Vagina (tissue), 2 donors: ENCODE measurements around the gene PSME1. TPM values are rescaled to one million over a fixed set of nuclear protein-coding genes. Genes with fewer than 3 reads are reported as not detected.

Source experiments
- DNase-seq, 2 donors: peaks; one replicate each; pipeline ENCODE4 v3.0.0-alpha.2; 2017; ENCODE audit errors: extremely low spot score in 2 of 2
- H3K27ac ChIP-seq: fragments of 200-600 bp; sonication (generic); one replicate; pipeline ENCODE4 v1.5.1; 2019
- H3K27me3 ChIP-seq: fragments of 200-600 bp; sonication (generic); one replicate; pipeline ENCODE4 v1.5.1; 2019
- H3K36me3 ChIP-seq, 2 donors: fragments of 200-600 bp; sonication (generic); one replicate each; pipeline ENCODE4 v1.5.1; 2017 to 2019
- H3K4me1 ChIP-seq: fragments of 200-600 bp; sonication (generic); one replicate; pipeline ENCODE4 v1.5.1; 2019
- H3K4me3 ChIP-seq, 2 donors: fragments of 200-600 bp; sonication (generic); 1 replicate in 1 of 2; 2 replicates in 1 of 2; pipeline ENCODE4 v1.5.1; 2016 to 2019
- H3K9me3 ChIP-seq: fragments of 200-600 bp; sonication (generic); one replicate; pipeline ENCODE4 v1.5.1; 2019
- CTCF ChIP-seq, 3 experiments: fragments of 450-650 bp in 2 of 3; fragments of 200-600 bp in 1 of 3; sonication (generic) in 1 of 3; IDR thresholded peaks; one replicate each; pipeline ENCODE4 v1.5.1; 2017 to 2019; ENCODE audit warnings: antibody characterized with exemption in 3 of 3, mild to moderate bottlenecking in 2 of 3, moderate library complexity in 2 of 3
- POLR2A ChIP-seq, 2 donors: fragments of 450-650 bp; IDR thresholded peaks; one replicate each; pipeline ENCODE4 v1.6.1; 2017; ENCODE audit warnings: antibody characterized with exemption in 2 of 2, mild to moderate bottlenecking in 2 of 2, moderate library complexity in 2 of 2
- POLR2AphosphoS5 ChIP-seq, 2 donors: sonication (generic); formaldehyde crosslinking; IDR thresholded peaks; one replicate each; pipeline ENCODE4 v1.9.0; 2017; ENCODE audit warnings: antibody characterized with exemption in 2 of 2, mild to moderate bottlenecking in 2 of 2, low read depth in 1 of 2; ENCODE audit not compliant: insufficient read depth in 1 of 2
- intact Hi-C: fragments of 100-400 bp; cut with DNase I; formaldehyde crosslinking; loops from one replicate; pipeline ENCODE4 v1.15.1; 2023
- total RNA-seq: library from RNA; depleted of rRNA; stranded (reverse); fragments of >200 nt; gene quantifications from one replicate; pipeline ENCODE4 v1.2.3, GENCODE V29; 2016

Gene PSME1
- total RNA-seq, 1 donor from 2014 or later: 118 TPM

GRCh38 chr14:24129410-24129998, 6.5 kb upstream of the PSME1 start:
- Histone ChIP-seq H3K9me3 (no peaks in the 10 kb centered on the region), H3K4me3 (no peak overlapping the region), H3K4me1 (no peaks in the 10 kb centered on the region), H3K27me3 (no peaks in the 10 kb centered on the region), H3K27ac (no peak overlapping the region), H3K36me3 (no peaks in the 10 kb centered on the region)
- no peak for DNase-seq
- no peak for TF ChIP-seq CTCF (IDR thresholded peaks at IDR 0.05)
- no peak for TF ChIP-seq POLR2AphosphoS5 (IDR thresholded peaks at IDR 0.05; ENCODE audit: insufficient read depth in 1 of 2, low read depth in 1 of 2)
- TF ChIP-seq POLR2A (IDR thresholded peaks at IDR 0.05): no peak
- intact Hi-C loops: no loop called here

GRCh38 chr14:24130380-24130716, 5.6 kb upstream of the PSME1 start, which contains the start of gene FITM1:
Gene FITM1 (plus strand): TSS chr14:24130659. CDS start chr14:24131564, 905 bp downstream.
- Histone ChIP-seq H3K36me3 (no peaks in the 10 kb centered on the region), H3K4me1 (peaks cover 1% of the 10 kb centered on the region), H3K27ac (no peak within 1 kb of the TSS), H3K4me3 (no peak within 1 kb of the TSS), H3K9me3 (no peaks in the 10 kb centered on the region), H3K27me3 (no peaks in the 10 kb centered on the region)
- no peak for TF ChIP-seq POLR2A (IDR thresholded peaks at IDR 0.05)
- no peak for DNase-seq
- intact Hi-C loops: no loop called here

DNA sequence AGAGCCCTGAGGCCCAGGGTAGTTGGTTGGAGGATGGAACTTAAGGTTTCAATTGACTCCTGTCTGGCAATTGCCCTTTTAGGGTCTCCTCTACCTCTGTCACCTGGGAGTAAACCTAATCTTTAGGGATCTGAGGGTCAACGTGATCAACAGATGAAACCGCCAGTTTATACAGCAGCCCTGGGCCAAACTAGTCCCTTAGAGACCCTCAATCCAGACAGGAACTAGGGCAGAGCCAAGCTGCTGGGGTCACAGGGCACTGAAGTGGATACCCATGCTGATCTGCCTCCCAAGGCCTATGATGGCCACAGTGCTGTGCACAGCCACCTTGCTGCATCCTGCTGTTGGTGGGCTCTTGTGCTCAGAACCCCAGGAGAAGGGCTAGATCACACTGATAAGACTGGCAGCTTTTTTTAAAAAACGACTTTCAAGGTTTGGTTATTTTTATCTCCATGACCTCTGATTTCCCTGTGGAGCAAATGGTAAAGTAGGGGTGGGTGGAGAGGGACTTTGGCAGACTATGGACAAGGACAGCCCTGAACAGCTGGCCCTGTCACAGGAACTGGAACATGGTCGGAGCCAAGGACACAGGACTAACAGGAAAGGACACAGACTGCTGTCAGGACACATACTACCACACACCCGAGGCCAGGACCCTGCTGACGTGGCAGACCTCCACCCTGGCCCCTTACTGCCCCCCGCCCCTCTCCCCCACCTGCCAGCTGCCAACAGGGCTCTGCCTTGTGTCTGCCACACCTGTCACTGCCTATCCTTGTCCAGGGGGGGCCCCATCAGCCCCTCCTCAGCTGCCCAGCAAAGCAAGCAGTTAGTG, 5.1 kb upstream of the PSME1 start:
- TF ChIP-seq CTCF (IDR thresholded peaks at IDR 0.05): no peak
- TF ChIP-seq POLR2AphosphoS5 (IDR thresholded peaks at IDR 0.05; ENCODE audit: insufficient read depth in 1 of 2, low read depth in 1 of 2): no peak
- TF ChIP-seq POLR2A (IDR thresholded peaks at IDR 0.05): no peak
- DNase-seq: peak in 1 of 2 donors; percentile 74
- peaks cover 4% of the 10 kb centered on the region for H3K4me1 ChIP-seq
- no peaks in the 10 kb centered on the region for H3K27me3 ChIP-seq
- no peaks in the 10 kb centered on the region for H3K36me3 ChIP-seq
- intact Hi-C loops: no loop called here
- H3K4me3 ChIP-seq: no peak overlapping the region
- no peak overlapping the region for H3K27ac ChIP-seq
- no peaks in the 10 kb centered on the region for H3K9me3 ChIP-seq

DNA sequence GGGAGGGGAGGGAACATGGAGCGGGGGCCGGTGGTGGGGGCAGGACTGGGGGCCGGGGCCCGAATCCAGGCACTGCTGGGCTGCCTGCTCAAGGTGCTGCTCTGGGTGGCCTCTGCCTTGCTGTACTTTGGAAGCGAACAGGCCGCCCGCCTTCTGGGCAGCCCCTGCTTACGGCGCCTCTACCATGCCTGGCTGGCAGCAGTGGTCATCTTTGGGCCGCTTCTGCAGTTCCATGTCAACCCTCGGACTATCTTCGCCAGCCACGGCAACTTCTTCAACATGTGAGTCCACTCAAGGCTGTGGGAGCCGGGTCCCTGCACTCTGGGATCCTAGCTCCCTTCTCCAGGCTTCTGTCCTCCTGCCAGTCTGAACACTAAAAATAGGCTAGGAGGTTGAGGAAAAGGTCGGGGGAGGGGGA, 4.4 kb upstream of the PSME1 start:
- H3K36me3 ChIP-seq: no peaks in the 10 kb centered on the region
- no peak overlapping the region for H3K27ac ChIP-seq
- no peaks in the 10 kb centered on the region for H3K9me3 ChIP-seq
- H3K4me1 ChIP-seq: peaks cover 6% of the 10 kb centered on the region
- TF ChIP-seq CTCF (IDR thresholded peaks at IDR 0.05): no peak
- TF ChIP-seq POLR2AphosphoS5 (IDR thresholded peaks at IDR 0.05; ENCODE audit: insufficient read depth in 1 of 2, low read depth in 1 of 2): no peak
- no peak for TF ChIP-seq POLR2A (IDR thresholded peaks at IDR 0.05)
- DNase-seq: peak in 1 of 2 donors; percentile 58
- H3K27me3 ChIP-seq: no peaks in the 10 kb centered on the region
- H3K4me3 ChIP-seq: no peak overlapping the region
- intact Hi-C loops: no loop called here

GRCh38 chr14:24132061-24132685, 3.8 kb upstream of the PSME1 start:
- DNase-seq: no peak
- intact Hi-C loops: no loop called here
- H3K36me3 ChIP-seq: no peaks in the 10 kb centered on the region

More at GRCh38 chr14:24132061-24132685, 3.8 kb upstream of the PSME1 start:
- H3K27ac ChIP-seq: no peak overlapping the region
- TF ChIP-seq POLR2AphosphoS5 (IDR thresholded peaks at IDR 0.05; ENCODE audit: insufficient read depth in 1 of 2, low read depth in 1 of 2) (no peak), POLR2A (IDR thresholded peaks at IDR 0.05) (no peak), CTCF (IDR thresholded peaks at IDR 0.05) (no peak)
- no peaks in the 10 kb centered on the region for H3K9me3 ChIP-seq
- no peaks in the 10 kb centered on the region for H3K27me3 ChIP-seq
- peaks cover 13% of the 10 kb centered on the region for H3K4me1 ChIP-seq
- no peak overlapping the region for H3K4me3 ChIP-seq
